Measurements from ENCODE around the gene EXD2. TPM values are rescaled to one million over a fixed set of nuclear protein-coding genes. Genes with fewer than 3 reads are reported as not detected.

The EXD2 gene
- total and polyA plus RNA-seq, 10 of the 15 experiments (the other 5 are each of a cell fraction or from before 2014, with no cell fraction given): 1.0 to 12.4 (median 4.6) TPM

GRCh38 chr14:69191340-69192111, at the start of gene EXD2 (continued):
- no peak for TF ChIP-seq CEBPZ (IDR thresholded peaks at IDR 0.05; ENCODE audit: low read depth, low read length)
- no peak for TF ChIP-seq ZNF274 (IDR thresholded peaks at IDR 0.05; ENCODE audit: insufficient read depth, insufficient read length)
- no peak for TF ChIP-seq BACH1 (IDR thresholded peaks at IDR 0.05; ENCODE audit: borderline replicate concordance)
- TF ChIP-seq EZH2 (IDR thresholded peaks at IDR 0.05; ENCODE audit: borderline replicate concordance, control insufficient read depth, low read depth, low read length): no peak

DNA sequence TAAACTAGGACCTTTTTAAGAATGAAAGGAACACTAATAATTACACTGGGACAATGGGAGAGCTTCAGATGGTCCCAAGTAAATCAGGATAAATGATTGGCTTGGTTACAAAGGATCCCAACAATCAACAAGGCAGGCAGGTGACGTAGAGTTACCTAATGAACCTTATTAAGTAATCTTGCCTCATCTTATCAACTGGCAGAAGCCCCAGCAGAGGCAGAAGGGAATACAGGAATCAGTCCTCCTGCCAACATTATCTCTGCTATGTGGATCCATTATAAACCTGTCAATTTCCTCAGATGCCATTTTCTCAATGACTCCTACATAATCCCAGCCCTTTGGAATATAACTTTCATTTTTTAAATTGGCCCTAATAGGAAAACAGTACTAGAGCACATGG, 49.7 kb upstream of the EXD2 start:
- ChIA-PET CTCF (interaction anchor here (3.8 to 4.6 kb wide), 2 partner anchors 9 to 11 kb away, joined by 19 to 30 read pairs; no protein-coding TSS in a partner anchor), RAD21 (ENCODE audit: unreplicated experiment) (interaction anchor here (0.6 kb wide), 1 partner anchor 24 kb away, joined by 3 read pairs; no protein-coding TSS in a partner anchor), SMC1A (ENCODE audit: uncharacterized antibody, unreplicated experiment) (interaction anchor here (0.6 to 0.7 kb wide), 2 partner anchors 12 to 1415 kb away, joined by 3 read pairs; no protein-coding TSS in a partner anchor), POLR2A (interaction anchor here (0.6 kb wide), 1 partner anchor 16 kb away, joined by 5 read pairs; no protein-coding TSS in a partner anchor)
- Histone ChIP-seq H3K9ac (ENCODE audit: control insufficient read depth, insufficient read depth, low read length) (no peak overlapping the region), H3K9me3 (replicated peaks; ENCODE audit: control insufficient read depth, insufficient read depth, low read length) (no peaks in the 10 kb centered on the region), H3K4me3 (no peak overlapping the region), H3K4me1 (ENCODE audit: control insufficient read depth, insufficient read depth, low read length) (peaks cover 18% of the 10 kb centered on the region), H3K4me2 (ENCODE audit: control insufficient read depth, insufficient read depth) (no peak overlapping the region), H2AFZ (ENCODE audit: control insufficient read depth, low read depth, low read length) (no peak overlapping the region), H4K20me1 (ENCODE audit: control insufficient read depth, insufficient read depth) (0 out of 2 replicates have a peak, but pooled peaks cover 3% of the 10 kb centered on the region), H3K79me2 (ENCODE audit: control insufficient read depth, insufficient read depth, low read length) (peaks cover 39% of the 10 kb centered on the region), H3K27ac (ENCODE audit: control insufficient read depth, insufficient read depth) (no peak overlapping the region), H3K36me3 (ENCODE audit: control insufficient read depth in 2 of 2, insufficient read depth in 2 of 2, low read length in 1 of 2) (peaks cover 0 to 16% of the 10 kb centered on the region in 2 experiments; a peak in 2 of 4 replicates), H3K27me3 (replicated peaks in 1 of 2; ENCODE audit: control insufficient read depth in 2 of 2, insufficient read depth in 2 of 2, low read length in 1 of 2) (no peaks in the 10 kb centered on the region)
- no TSS peak for BruUV-seq (replicated peaks)
- intact Hi-C loops (cut with micrococcal nuclease; ENCODE audit: unreplicated experiment) (no loop called here), in situ Hi-C loops (cut with MboI) (no loop called here)
- WGBS (ENCODE audit: insufficient coverage, insufficient replicate concordance, low lambda C conversion rate, missing lambda C conversion rate): 95% methylated on average over 1 of the region's 1 CpG
- FAIRE-seq (no peak), DNase-seq (ENCODE audit: low read depth, low spot score) (no peak), ATAC-seq (no peak)
- TF ChIP-seq SRF (IDR thresholded peaks at IDR 0.05; ENCODE audit: low read depth in 2 of 2, low read length in 2 of 2) (no peak), STAT3 (IDR thresholded peaks at IDR 0.05; ENCODE audit: low read depth, low read length) (no peak), CHD2 (IDR thresholded peaks at IDR 0.05; ENCODE audit: borderline replicate concordance, low read depth, low read length) (no peak), HDGF (IDR thresholded peaks at IDR 0.05) (no peak), BMI1 (IDR thresholded peaks at IDR 0.05; ENCODE audit: borderline replicate concordance) (no peak), IRF4 (IDR thresholded peaks at IDR 0.05; ENCODE audit: low read depth, low read length) (no peak), DPF2 (IDR thresholded peaks at IDR 0.05) (no peak), NKRF (conservative IDR thresholded peaks at IDR 0.05) (no peak), FOXK2 (IDR thresholded peaks at IDR 0.05) (no peak), FOS (IDR thresholded peaks at IDR 0.05; ENCODE audit: borderline replicate concordance, extremely low read depth, insufficient read length) (no peak), ZSCAN29 (IDR thresholded peaks at IDR 0.05) (no peak), ASH2L (IDR thresholded peaks at IDR 0.05; ENCODE audit: borderline replicate concordance, low read depth) (no peak), HDAC2 (IDR thresholded peaks at IDR 0.05) (no peak), ZNF622 (IDR thresholded peaks at IDR 0.05) (no peak), PAX8 (IDR thresholded peaks at IDR 0.05) (no peak), SMAD5 (IDR thresholded peaks at IDR 0.05; ENCODE audit: low read depth) (no peak), BACH1 (IDR thresholded peaks at IDR 0.05; ENCODE audit: borderline replicate concordance) (no peak)
